DOHH2 (cell line): ENCODE measurements around the gene EXOC3.

Source experiments
- EZH2phosphoT487 ChIP-seq: fragments of 200-600 bp; sonication (generic); IDR thresholded peaks from 2 replicates; pipeline ENCODE4 v1.6.1; 2017; ENCODE audit warnings: borderline replicate concordance, mild to moderate bottlenecking, antibody characterized with exemption, low read length, moderate library complexity, mixed read lengths
- TF ChIP-seq, protein P1 (sequence below): fragments of 200-600 bp; sonication (generic); IDR thresholded peaks from one replicate; pipeline ENCODE4 v1.5.1; 2014; ENCODE audit warnings: antibody characterized with exemption, mild to moderate bottlenecking, low read depth, low read length; ENCODE audit not compliant: poor library complexity, severe bottlenecking

DNA sequence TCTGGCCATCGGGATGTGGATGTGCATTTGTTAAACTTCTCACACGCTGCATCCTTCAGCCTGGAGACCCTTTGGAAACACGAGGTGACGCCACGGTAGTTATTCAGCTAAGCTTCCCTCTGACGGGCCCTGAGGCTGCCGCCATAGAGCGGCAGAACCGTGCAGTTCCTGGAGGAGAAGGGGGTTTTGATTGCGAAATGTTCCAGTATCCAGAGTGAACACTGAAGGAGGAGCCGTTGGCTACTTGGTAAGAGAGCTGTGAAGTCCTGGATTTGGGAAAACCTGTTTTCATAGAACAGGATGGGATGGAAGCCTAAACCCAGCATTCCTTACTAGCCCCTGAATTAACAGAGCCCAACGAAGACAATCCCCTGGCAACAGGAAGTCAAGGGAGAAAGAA lies 23.0 kb upstream of the EXOC3 start:
- TF ChIP-seq, protein P1, sequence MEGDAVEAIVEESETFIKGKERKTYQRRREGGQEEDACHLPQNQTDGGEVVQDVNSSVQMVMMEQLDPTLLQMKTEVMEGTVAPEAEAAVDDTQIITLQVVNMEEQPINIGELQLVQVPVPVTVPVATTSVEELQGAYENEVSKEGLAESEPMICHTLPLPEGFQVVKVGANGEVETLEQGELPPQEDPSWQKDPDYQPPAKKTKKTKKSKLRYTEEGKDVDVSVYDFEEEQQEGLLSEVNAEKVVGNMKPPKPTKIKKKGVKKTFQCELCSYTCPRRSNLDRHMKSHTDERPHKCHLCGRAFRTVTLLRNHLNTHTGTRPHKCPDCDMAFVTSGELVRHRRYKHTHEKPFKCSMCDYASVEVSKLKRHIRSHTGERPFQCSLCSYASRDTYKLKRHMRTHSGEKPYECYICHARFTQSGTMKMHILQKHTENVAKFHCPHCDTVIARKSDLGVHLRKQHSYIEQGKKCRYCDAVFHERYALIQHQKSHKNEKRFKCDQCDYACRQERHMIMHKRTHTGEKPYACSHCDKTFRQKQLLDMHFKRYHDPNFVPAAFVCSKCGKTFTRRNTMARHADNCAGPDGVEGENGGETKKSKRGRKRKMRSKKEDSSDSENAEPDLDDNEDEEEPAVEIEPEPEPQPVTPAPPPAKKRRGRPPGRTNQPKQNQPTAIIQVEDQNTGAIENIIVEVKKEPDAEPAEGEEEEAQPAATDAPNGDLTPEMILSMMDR = no peak
- TF ChIP-seq EZH2phosphoT487 = no peak
